K562 (cell line): Measurements from ENCODE around the gene EYA2.

Experiments
- BRF1 ChIP-seq: IDR thresholded peaks from 3 replicates; pipeline ENCODE4 v1.6.1; 2011; ENCODE audit warnings: borderline replicate concordance, mild to moderate bottlenecking; ENCODE audit not compliant: insufficient read length; ENCODE audit errors: extremely low read depth
- CEBPB ChIP-seq: fragments of 450-650 bp; IDR thresholded peaks from 2 replicates; pipeline ENCODE4 v1.6.1; 2016; ENCODE audit warnings: missing genetic modification characterization, missing compliant biosample characterization
- CEBPG ChIP-seq, 3 experiments: fragments of 200-800 bp in 1 of 3; sonication (Bioruptor generic) in 1 of 3; sonication (generic) in 1 of 3; formaldehyde crosslinking in 1 of 3; IDR thresholded peaks in 2 of 3; conservative IDR thresholded peaks in 1 of 3; 2 replicates each; pipeline versions ENCODE4 v1.6.1 to v1.8.0; 2016 to 2022; ENCODE audit warnings: missing compliant biosample characterization in 2 of 3, missing genetic modification characterization in 2 of 3, mild to moderate bottlenecking in 1 of 3, missing genetic modification reagents in 1 of 3
- CREB1 ChIP-seq, 2 experiments: sonication (generic) in 1 of 2; formaldehyde crosslinking in 1 of 2; IDR thresholded peaks; 2 replicates each; pipeline versions ENCODE4 v1.6.1 to v1.8.0; 2012 to 2022; ENCODE audit warnings: inconsistent platforms in 1 of 2, mild to moderate bottlenecking in 1 of 2, missing genetic modification reagents in 1 of 2, moderate library complexity in 1 of 2
- CTCF ChIP-seq, 3 experiments: IDR thresholded peaks in 2 of 3; conservative IDR thresholded peaks in 1 of 3; 2 replicates each; pipeline ENCODE4 v1.5.1; 2011 to 2012; ENCODE audit warnings: low read length in 3 of 3, mild to moderate bottlenecking in 3 of 3, control low read depth in 2 of 3, improper control_type of control experiment in 1 of 3, inconsistent platforms in 1 of 3, low read depth in 1 of 3, mixed read lengths in 1 of 3, moderate library complexity in 1 of 3; ENCODE audit not compliant: insufficient read depth in 2 of 3
- ELK1 ChIP-seq: sonication (generic); formaldehyde crosslinking; IDR thresholded peaks from 2 replicates; pipeline ENCODE4 v1.8.1; 2022; ENCODE audit warnings: missing genetic modification reagents
- EP300 ChIP-seq: IDR thresholded peaks from 2 replicates; pipeline ENCODE4 v1.6.1; 2012; ENCODE audit warnings: low read length, improper control_type of control experiment
- MXI1 ChIP-seq: IDR thresholded peaks from 2 replicates; pipeline ENCODE4 v1.6.1; 2011; ENCODE audit warnings: low read depth, mild to moderate bottlenecking, improper control_type of control experiment, low read length
- SETDB1 ChIP-seq: IDR thresholded peaks from one replicate; pipeline ENCODE4 v1.6.1; 2012; ENCODE audit warnings: low read length, control low read depth, inconsistent platforms
- SIN3A ChIP-seq, 2 experiments: fragments of 150-350 bp in 1 of 2; IDR thresholded peaks; 2 replicates each; pipeline ENCODE4 v1.6.1; 2011 to 2016; ENCODE audit warnings: borderline replicate concordance in 2 of 2, low read depth in 2 of 2, low read length in 2 of 2, mild to moderate bottlenecking in 2 of 2, moderate library complexity in 2 of 2; ENCODE audit not compliant: control insufficient read depth in 1 of 2
- ZNF384 ChIP-seq: IDR thresholded peaks from 2 replicates; pipeline ENCODE4 v1.6.1; 2012; ENCODE audit warnings: low read depth, low read length, improper control_type of control experiment

GRCh38 chr20:47061549-47061948, 166.9 kb downstream of the EYA2 start:
- TF ChIP-seq CEBPB (tag) (no peak), CEBPG (CRISPR knock-in tag; IDR thresholded peaks at IDR 0.05) (no peak), CEBPG (tag; conservative IDR thresholded peaks at IDR 0.05 in 1 of 2, IDR thresholded peaks at IDR 0.05 in 1 of 2) (no peak), ZNF384 (no peak), EP300 (no peak), CREB1 (IDR thresholded peaks at IDR 0.05) (no peak), CREB1 (CRISPR knock-in tag; IDR thresholded peaks at IDR 0.05) (no peak), CTCF (IDR thresholded peaks at IDR 0.05 in 2 of 3, conservative IDR thresholded peaks at IDR 0.05 in 1 of 3; ENCODE audit: insufficient read depth in 2 of 3, low read depth in 1 of 3, low read length in 3 of 3) (no peak), MXI1 (no peak), ELK1 (CRISPR knock-in tag) (no peak), SETDB1 (no peak), BRF1 (no peak), SIN3A (IDR thresholded peaks at IDR 0.05; ENCODE audit: borderline replicate concordance in 2 of 2, control insufficient read depth in 1 of 2, low read depth in 2 of 2, low read length in 2 of 2) (no peak)
